HG03457 (cell line): Measurements from ENCODE around the gene ZNF18.
"Not testable (repeated sequence)": the region's sequence is repeated elsewhere in the genome, so short reads cannot be mapped to it uniquely, and the experiment has no call there.

Source experiments
- ATAC-seq: cut with Tn5 transposase; IDR thresholded peaks from one replicate; pipeline ENCODE4 v1.9.1; 2021; ENCODE audit warnings: moderate number of reproducible peaks; ENCODE audit not compliant: unreplicated experiment

ZNF18 gene

DNA sequence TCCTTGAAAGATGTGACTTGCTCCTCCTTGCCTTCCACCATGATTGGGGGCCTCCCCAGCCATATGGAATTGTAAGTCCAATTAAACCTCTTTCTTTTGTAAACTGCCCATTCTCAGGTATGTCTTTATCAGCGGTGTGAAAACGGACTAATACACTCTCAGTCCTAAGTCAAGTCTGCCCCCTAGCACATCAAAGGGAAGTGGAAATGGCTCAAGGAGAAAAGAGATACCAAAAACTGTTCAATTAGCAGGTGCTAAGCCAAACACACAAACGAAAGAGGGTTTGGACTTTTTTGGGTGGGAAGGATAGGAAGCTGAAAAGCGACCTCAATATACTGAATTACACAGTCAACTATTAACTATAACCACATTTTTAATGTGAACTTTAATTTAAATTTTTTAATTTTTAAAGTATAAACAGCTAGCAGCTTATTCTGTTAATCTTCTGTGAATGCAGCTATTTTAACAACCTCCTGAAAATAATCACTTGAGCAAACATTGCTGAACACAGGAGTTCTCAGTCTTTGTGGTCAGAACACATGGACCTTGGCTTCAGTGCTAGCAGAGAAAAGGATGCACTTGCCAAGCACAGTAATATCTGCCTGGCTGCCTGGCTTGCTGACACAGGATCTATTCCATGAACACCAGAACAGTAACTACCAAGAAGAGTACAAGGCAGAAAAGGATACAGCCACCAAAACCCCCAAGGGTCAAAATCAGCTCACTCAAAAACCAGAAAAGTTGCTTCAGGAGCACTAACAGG, 10.9 kb downstream of the ZNF18 start:
- no peak for ATAC-seq

DNA sequence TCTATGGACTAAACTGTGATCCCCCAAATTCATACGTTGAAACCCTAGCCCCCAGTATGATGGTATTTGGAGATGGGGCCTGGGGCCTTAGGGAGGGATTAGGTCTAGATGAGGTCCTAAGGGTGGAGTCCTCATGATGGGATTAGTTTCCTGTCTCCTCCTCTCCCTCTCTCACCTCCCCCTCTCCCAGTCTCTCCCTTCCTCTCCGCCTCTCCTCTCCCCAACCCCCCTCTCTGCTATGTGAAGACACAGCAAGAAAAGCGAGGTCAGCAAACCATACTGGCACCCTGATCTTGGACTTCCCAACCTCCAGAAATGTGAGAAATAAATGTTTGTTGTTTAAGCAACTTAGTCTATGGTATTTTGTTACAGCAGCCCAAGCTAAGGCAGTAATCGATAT, 15.4 kb downstream of the ZNF18 start:
- no peak for ATAC-seq

DNA sequence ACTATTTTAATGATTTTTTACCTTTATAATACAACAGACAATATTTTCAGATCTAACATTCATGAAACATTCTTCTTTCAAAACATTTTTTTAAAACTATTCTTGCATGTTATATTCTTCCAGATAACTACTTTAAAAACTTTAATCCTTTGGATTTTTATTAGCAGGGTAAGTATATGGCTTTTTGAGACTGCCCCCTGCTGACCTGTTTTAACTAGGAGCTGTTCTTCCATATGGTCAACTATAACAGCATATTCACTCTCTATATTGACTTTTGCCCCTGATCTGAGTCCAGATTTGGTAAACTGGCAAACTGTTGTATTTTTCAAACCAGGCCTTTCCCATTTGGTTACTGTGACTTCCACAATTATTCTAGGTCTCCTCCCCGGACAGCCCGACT, 16.5 kb downstream of the ZNF18 start:
- ATAC-seq = no peak

DNA sequence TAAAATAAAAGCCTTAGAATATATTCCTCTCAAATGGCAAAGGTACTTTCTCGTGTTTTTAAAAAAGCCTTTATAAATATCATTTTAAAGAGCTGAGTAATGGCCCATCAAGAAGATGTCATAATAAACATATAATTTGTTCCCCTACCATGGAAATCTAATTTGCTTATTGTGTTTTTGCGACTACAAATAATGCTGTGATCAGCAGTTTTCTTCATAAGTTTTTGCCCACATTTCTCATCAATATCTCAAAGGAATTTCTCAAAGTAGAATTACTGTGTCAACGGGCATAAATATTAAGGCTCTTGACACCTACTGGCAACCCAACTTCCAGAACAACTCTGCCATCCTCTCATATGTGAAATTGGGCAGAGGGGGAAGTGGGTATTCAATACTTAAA, 17.5 kb downstream of the ZNF18 start:
- no peak for ATAC-seq

DNA sequence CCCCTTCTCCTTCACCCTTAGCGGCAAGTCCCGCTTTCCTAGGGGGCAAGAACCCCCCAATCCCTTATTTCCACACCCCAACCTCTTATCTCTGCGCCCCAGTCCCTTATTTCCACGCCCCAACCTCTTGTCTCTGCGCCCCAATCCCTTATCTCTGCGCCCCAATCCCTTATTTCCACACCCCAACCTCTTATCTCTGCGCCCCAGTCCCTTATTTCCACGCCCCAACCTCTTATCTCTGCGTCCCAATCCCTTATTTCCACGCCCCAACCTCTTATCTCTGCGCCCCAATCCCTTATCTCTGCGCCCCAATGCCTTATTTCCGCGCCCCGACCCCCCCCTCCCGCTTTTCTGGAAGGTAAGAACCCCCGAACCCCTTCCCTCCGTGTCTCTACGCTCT, 24.5 kb downstream of the ZNF18 start:
- not testable (repeated sequence) for ATAC-seq

DNA sequence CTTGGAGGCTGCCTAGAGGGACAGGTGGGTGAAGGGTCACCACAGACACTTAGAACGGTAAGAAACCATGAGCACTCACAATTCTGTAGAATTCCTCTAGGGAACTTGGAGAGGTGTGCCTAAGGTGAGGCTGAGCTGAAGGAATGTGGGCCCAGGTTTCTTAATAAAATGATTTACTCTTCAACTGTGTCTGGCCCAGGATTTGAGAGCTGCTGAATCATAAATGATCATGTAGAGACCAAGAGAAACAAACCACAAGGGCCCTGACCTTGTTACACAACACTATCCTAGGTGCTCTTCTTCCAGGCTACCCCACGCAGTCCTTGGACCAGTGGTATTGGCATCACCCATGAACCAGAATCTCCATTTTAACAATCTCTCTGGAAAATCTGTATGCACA, 27.7 kb downstream of the ZNF18 start:
- no peak for ATAC-seq

DNA sequence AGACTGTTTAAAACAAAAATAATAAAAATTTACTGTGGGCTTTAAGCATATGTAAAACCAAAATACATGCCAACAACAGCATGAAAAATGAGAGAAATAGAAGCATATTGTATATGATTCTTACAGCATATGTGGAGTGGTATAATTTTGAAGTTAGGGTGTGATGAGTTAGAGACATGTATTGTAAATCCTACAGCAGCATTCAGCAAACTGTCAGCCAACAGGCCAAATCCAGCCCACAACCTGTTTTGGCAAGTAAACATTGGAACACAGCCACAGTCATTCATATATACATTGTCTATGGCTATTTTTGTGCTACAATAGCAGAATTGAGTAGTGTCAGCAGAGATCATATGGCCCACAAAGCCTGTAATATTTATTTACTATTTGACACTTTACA, 42.3 kb downstream of the ZNF18 start:
- ATAC-seq = no peak

DNA sequence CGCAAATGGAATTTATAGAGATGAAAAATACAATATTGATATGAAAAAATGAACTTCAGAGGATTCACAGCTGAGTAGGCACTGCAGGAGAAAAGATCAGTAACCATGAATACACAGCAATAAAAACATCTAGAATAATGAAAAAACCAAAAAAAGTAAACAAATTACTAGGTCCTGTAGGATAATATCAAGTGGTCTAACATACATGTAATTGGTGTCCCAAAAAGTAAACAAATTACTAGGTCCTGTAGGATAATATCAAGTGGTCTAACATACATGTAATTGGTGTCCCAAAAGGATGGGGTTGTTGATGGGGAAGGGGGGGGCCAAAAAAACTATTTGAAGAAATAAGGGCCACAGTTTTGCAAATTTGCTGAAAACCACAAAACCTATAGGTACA, 43.4 kb downstream of the ZNF18 start:
- ATAC-seq = no peak

DNA sequence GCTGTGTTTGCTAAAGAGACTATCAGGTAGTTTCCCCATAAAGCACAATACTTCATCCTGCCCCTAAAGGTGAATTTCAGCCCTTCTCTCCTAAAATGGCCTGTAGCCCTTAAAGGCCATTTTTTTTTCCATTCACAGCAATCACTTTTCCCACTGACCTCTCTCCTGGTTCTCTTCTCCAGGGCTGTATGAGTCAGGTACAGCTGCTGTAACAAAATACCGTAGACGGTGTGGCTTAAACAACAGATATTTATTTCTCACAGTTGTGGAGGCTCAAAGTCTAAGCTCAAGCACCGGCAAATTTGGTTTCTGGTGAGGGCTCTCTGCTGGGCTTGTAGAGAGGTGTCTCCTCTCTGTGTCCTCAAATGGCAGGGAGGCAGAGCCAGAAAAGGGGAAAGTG, 44.7 kb downstream of the ZNF18 start:
- no peak for ATAC-seq

DNA sequence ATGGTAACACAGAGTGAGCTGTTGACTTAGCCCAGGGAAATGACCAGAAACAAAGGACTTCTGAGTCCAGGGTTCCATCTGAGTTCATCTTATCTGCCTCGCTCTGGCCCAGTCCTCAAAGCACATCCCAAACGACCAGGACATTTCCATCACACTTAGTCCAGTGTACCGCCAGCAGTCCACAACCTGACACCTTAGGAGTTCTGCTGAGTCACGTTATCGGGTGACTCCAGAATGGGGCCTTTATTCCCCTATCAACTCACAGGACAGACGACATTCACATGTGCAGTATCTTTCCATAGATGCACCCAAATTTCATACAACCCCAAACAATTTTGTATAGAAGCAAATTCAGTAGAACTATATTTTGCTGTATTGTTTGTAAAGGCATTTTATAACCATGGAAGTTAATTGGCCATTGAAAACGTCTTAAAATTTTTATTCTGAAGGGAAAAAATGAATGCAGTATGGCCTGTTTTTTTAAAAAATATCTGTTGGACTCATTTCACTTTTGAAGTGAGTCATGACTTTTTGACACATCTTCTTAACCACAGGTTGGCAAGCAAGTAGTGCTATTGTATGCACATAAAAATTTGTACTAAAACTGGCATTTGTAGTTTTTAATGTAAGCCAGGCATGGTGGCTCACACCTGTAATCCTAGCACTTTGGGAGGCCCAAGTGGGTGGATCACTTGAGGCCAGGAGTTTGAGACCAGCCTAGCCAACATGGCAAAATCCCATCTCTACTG, 46.3 kb downstream of the ZNF18 start:
- no peak for ATAC-seq

DNA sequence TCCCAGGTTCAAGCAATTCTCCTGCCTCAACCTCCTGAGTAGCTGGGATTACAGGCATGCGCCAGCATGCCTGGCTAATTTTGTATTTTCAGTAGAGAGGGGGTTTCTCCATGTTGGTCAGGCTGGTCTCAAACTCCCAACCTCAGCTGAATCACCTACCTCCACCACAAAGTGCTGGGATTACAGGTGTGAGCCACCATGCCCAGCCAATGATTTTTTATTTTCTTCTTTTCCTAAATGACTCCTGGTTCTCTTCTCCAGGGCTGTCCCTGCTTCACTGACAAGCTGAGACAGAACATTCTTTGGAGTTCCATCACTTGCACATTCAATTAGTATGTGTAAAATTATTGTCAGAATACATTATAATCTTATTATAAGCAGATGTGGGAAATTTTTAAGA, 47.7 kb downstream of the ZNF18 start:
- not testable (repeated sequence) for ATAC-seq

DNA sequence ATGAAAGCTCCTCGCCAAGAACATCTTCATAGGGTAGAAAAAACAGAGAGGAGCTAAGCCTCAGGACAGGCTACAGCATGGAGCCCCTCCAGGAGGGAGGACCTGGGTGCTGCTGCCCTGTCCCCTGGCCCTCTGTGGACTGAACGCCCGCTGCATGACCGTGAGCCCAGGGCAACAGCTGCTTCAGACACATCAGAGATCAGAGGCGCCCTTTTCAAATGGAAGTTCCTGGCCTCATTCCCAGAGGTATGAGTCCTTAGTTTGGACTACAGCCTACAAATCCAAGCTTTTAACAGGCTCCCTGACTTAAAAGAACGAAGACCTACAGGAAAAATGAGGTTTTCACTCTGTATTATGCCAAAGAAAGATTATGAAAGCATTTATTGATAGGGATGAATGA, 48.5 kb downstream of the ZNF18 start:
- no peak for ATAC-seq

DNA sequence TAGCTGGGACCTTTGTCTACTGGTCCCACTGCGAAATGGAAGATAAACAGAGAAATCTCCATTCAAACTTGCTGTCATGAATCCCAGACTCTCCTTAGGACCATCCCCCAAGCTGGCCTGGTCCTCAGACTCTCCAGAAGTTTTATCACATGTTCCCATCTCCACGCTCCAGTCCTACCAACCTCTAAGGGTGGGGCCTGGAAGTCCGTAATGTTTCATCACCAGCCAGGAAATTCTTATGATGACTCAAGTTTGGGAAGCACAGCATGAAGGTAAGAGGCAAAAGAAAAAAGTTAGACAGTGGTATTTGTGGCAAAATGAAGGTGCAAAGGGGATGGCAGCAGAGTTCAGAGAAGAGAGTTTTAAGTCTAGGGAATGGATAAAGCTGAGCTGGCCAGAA, 52.7 kb downstream of the ZNF18 start:
- no peak for ATAC-seq

DNA sequence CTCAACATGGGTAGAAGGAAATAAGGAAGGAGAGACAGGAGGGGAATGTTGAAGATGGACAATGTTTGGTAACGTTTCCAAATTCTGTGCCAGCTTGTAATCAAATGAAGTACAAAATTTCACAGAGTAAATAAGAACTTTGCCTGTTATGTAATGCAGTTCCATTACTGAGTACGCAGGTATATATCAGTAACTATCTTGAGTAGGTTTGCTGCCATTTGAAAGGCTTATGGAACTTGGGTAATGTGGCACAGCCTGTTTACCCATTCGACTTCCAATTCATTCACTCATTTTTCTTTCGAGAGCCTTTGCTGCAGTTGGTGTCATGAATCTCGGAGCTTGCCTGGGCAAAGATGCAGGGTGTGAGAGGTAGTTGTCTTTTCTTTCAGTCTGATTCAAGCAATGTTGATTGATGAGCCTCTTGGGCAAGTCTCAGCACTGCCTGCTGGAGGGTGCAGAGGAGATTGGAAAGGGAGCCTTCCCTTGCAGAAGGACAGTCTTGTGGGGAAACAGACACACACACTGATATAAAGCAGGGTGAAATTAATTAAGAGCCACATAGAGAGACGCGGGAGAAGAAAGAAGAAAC, 53.4 kb downstream of the ZNF18 start:
- no peak for ATAC-seq

DNA sequence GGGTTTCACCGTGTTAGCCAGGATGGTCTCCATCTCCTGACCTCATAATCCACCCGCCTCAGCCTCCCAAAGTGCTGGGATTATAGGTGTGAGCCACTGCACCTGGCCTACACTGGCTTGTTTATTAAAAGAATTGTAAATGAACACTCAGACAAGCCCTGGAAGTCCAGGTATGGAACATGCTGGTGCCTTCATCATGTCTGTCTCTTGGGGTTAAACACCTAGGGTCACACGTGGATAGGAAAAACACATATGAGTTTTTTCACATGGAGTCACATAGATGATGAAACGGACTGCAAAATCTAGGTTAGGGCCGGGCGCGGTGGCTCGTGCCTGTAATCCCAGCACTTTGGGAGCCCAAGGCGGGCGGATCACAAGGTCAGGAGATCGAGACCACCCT, 54.2 kb downstream of the ZNF18 start:
- not testable (repeated sequence) for ATAC-seq

DNA sequence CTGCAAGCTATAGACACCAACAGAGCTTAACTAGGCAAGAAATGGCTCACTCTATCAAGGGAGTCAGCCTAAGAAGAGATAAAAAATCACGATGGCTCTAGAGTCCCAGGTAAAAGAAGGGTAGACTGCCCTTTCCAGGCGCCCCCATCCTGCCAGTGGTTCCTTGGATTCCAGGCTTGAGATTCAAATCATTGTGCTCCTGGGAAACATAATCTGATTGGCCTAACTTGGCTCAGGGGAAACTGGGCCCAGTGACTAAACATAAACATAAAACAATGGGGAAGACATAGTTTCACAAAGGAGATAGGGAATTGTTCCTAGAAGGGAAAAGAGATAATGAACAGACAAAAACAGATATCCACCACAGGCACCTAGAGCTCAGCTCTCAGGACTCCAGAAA, 56.4 kb downstream of the ZNF18 start:
- no peak for ATAC-seq

DNA sequence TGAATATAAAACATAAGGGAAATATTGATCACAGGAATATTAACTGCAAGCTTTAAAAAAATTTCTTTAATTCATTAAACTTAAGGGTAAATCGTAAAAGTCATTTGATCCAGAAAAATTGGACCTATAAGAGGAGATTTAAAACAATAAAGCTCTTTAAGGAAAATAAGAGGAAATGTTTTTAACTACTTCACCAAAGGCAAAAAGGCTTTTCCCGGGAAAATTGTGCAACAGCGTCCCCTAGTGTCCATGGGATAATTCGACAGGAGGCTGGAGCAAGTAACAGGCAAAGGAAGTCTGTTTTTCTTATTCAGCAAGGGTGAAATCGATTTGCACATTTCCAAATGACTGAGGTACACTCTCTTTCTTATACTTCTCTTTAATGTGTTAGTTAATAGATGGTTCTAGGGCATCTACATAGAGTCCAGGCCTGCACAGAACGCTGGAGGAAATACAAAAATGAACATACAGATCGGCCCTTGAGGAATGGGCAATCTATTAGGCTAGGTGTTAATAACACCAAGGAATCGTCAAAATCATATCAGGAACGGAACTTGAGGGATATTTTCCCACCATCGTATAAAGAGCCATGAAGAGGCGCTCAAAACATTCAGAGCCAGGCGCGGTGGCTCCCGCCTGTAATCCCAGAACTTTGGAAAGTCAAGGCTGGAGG, 61.4 kb downstream of the ZNF18 start:
- ATAC-seq = no peak

DNA sequence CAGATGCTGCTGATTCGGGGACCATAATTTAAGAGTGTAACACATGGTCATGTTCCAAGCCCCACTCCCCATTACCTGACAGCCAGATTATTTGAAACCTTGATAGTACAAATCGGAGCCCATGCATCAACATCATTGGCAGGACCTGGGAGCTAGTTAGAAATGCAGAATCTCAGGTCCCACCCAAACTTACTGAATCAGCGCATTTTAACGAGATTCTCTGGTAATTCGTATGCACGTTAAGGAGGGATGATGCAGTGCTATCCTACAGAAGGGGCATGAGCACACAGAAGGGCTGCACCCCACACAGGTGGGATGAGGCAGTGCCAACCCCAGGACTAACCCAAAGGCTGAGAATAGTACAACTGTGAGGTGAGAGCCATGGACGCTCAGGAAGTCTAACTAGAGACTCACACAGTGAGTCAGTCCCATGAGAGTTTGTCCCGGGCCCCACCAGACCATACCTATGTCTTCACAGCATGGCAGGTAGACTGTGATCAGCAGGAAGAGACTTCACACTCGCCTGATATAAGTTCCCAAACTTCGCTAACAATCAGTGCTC, 64.9 kb downstream of the ZNF18 start:
- ATAC-seq = no peak

DNA sequence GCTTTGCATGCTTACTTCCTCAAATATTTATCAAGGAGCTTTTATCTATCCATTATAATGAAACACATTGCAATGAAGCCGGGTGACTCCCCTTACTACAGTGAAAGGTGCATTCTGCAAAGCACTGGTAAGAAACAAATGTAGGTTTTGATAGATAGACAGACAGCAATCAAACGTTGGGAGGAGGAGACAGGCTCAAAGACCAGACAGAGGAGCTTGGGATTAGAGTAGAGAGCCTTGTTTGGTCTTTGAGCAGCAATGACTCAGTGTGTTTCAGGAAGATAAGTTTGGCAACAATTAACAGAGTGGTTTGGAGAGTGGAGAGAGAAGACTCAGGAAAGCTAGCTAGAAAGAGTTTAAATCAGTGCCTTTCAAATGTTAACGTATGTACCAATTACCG, 68.8 kb downstream of the ZNF18 start:
- ATAC-seq = no peak
